Measurements from ENCODE around the gene JMJD6.

GRCh38 chr17:76688165-76688622 lies 38.2 kb downstream of the JMJD6 start:
- TF ChIP-seq, protein P1, sequence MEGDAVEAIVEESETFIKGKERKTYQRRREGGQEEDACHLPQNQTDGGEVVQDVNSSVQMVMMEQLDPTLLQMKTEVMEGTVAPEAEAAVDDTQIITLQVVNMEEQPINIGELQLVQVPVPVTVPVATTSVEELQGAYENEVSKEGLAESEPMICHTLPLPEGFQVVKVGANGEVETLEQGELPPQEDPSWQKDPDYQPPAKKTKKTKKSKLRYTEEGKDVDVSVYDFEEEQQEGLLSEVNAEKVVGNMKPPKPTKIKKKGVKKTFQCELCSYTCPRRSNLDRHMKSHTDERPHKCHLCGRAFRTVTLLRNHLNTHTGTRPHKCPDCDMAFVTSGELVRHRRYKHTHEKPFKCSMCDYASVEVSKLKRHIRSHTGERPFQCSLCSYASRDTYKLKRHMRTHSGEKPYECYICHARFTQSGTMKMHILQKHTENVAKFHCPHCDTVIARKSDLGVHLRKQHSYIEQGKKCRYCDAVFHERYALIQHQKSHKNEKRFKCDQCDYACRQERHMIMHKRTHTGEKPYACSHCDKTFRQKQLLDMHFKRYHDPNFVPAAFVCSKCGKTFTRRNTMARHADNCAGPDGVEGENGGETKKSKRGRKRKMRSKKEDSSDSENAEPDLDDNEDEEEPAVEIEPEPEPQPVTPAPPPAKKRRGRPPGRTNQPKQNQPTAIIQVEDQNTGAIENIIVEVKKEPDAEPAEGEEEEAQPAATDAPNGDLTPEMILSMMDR (optimal IDR thresholded peaks at IDR 0.05 in 1 of 3, IDR thresholded peaks at IDR 0.05 in 1 of 3, conservative IDR thresholded peaks at IDR 0.05 in 1 of 3; ENCODE audit: extremely low read depth in 1 of 3, insufficient read depth in 2 of 3, low read length in 3 of 3) = no peak
- TF ChIP-seq EZH2 (IDR thresholded peaks at IDR 0.05; ENCODE audit: low read length) = no peak
